HG03520 (cell line): ENCODE results near the gene MAP2K7.
"Not testable (repeated sequence)": the region's sequence is repeated elsewhere in the genome, so short reads cannot be mapped to it uniquely, and the experiment has no call there.

Source experiments
- ATAC-seq: cut with Tn5 transposase; IDR thresholded peaks from one replicate; pipeline ENCODE4 v1.9.1; 2021; ENCODE audit warnings: mild to moderate bottlenecking, moderate library complexity; ENCODE audit not compliant: unreplicated experiment

Gene MAP2K7

GRCh38 chr19:7907122-7907521 lies 3.4 kb downstream of the MAP2K7 start:
- no peak for ATAC-seq

DNA sequence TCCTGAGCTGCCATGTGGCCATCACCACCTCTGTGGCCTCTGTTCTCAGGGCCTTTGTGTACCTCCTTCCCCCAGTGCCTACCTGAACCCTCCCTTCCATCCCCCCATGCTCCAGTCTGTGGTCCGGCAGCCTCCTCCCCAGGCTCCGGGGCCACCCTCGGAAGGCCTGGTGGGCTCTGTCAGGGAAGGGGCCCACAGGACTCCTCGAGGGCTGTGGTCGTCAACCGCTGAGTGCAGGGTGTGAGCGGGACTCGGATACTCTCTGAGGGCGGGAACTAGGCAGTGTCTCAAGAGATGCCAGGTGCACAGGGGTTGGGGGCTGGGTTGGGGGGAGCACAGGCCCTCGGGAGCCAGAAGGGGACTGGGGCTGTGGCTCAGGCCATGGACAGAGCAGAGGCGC lies 3.9 kb downstream of the MAP2K7 start:
- ATAC-seq, result no peak

- no peak for ATAC-seq
Observed at GRCh38 chr19:7908078-7908699, 4.5 kb downstream of the MAP2K7 start.

DNA sequence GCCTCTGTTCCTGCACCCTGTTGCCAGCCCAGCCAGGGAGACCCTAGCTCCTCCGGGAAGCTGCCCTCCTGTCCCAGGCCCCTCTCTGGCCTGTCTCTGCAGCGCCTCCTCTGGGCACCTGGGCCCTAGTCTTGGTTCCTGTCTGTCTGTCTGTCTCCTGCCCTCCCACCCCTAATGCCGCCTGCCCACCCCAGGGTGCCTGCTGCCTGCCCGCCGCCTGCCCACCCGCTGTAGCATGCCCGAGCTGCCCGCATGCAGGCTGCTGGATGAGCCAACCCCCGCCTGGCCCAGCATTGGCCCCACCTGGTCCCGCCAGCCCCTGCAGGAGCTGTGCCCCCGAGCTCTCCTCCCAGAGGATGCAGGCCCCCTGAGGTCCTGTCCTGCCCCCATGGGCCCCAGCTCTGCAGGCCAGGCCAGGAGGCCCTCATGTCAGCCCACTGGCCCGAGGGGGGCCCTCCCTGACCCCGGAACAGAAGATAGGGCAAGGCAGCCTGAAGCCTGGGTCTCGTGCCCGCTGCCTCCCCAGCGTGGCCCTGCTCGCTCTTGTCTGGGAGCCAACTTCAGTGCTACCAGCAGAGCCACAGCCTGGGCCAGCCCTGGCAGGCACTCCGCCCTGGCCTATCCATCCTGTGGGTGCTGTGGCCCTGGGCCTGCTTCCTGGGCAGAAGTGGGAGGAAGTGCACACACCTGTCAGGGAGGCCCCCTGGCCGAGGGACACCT lies 5.2 kb downstream of the MAP2K7 start:
- no peak for ATAC-seq

DNA sequence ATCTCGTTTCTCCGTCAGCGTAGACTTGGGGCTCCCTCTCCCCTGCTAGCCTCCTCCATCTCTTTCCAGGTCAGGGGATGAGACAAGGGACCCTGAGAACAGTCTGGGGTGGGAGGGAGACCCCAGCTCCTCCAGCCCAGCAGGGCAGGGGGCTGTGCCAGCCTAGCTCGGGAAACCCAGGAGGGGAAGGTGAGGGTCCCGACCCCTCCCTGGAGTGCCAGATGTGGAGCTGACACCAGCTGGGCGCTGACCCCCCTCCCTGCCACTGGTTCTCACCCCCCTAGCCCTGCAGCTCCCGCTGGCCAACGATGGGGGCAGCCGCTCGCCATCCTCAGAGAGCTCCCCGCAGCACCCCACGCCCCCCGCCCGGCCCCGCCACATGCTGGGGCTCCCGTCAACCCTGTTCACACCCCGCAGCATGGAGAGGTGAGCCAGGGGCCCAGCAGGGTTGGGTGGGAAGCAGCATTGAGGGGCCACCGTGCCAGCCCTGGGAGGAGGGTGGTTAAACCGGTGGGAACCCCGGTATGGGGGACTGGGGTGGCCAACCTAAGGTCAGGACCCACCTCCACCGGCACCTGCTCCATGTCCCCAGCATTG lies 5.9 kb downstream of the MAP2K7 start:
- ATAC-seq, result no peak

GRCh38 chr19:7910321-7911161 lies 6.9 kb downstream of the MAP2K7 start:
- ATAC-seq, result no peak

DNA sequence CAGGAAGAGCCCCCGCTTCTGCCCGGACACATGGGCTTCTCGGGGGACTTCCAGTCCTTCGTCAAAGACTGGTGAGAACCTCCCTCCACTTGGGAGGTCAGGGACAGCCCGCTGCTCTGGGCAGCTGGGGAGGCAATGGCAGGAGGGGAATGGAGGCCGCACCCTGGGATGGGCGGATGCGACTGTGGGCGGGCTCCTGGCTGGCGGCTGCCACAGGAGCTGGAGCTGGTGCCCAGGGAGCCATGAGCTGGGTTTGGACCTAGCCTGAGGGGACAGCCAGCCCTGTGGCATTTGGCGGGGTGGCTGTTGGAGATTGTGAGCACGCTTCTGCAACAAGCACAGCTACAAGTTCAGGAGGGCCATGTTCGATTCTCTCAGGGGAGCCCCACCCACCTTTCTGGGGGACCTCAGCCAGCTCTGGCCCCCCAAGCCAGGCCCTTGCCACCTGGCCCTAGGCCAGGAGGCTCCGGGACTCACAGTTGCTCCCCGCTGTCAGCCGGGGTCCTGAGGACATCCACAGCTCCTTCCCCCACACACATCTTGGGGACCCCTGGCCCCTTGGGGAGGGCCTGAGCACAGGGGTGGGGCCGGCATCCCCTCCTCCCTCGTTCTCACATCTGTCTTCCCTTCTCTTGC lies 7.9 kb downstream of the MAP2K7 start:
- ATAC-seq, result no peak

DNA sequence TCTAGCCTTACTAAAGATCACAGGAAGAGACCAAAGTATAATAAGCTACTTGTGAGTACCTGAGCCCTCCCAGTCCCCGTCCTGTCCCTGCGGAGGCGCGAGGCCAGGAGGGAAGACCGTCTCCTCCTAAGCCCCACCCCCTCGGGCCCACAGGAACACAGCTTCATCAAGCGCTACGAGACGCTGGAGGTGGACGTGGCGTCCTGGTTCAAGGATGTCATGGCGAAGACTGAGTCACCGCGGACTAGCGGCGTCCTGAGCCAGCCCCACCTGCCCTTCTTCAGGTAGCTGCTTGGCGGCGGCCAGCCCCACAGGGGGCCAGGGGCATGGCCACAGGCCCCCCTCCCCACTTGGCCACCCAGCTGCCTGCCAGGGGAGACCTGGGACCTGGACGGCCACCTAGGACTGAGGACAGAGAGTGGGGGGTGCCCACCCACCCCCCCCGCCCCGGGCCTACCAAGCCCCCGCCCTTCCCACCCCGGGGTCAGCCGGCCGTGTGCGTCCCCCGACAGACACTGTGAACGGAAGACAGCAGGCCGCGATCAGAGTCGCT lies 8.5 kb downstream of the MAP2K7 start:
- no peak for ATAC-seq

- no peak for ATAC-seq
Observed at GRCh38 chr19:7912697-7913564, 9.3 kb downstream of the MAP2K7 start.

DNA sequence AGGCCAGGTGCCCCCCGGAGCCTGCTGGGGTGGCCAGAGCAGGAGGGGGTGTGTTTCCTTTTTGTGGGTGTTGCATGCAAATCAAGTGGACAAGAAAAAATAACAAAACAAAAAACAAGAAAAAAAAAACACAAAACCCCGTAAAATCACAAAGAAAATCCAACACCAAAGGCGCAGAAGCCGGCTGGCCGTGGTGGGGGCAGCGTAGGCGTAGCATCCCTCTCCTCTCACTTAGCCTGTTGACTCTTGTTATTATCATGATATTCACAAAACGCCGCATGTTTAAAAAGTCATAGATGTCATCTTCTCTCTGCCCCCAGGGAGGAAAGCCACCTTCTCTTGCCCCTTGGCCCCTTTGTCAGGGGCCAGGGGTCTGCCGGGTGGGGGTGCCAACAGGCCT lies 10.0 kb downstream of the MAP2K7 start:
- no peak for ATAC-seq

DNA sequence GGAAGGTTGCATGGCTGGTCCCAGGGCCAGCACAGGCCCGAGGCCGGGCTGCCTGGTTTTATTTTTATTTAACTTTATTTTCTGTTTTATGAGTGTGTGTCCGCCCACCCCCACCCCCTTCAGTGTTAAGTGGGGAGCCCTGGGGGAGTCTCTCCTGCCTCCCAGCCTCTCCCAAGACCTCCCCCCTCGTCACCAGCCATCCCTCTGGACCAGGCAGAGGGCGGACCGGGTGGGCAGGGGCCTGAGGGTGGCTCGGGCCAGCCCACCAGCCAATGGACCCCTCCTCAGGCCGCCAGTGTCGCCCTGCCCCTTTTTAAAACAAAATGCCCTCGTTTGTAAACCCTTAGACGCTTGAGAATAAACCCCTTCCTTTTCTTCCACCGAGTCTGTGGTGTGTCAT lies 10.4 kb downstream of the MAP2K7 start:
- no peak for ATAC-seq

DNA sequence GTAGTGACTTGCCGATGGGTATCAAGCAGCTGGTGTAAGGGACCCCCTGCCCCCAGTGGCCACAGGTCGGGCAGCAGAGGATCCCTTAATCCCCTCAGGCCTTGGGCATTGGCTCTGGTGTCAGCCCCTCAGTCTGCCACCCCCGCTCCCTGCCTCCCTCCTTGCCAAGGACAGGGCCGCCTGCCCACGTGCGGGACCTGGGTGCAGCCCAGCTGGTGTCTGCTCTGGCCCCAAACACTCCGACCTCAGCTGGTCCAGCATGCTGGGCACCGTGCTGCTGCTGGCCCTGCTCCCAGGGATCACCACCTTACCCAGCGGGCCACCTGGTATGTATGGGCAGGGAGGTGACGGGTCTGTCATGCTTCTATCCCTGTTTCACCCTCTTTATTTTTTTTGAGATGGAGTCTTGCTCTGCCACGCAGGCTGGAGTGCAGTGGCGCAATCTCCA lies 10.9 kb downstream of the MAP2K7 start, which contains the start of gene TGFBR3L:
Gene TGFBR3L (plus strand): TSS at position 233 of the 448 bp plus-strand sequence.
- ATAC-seq, result no peak

DNA sequence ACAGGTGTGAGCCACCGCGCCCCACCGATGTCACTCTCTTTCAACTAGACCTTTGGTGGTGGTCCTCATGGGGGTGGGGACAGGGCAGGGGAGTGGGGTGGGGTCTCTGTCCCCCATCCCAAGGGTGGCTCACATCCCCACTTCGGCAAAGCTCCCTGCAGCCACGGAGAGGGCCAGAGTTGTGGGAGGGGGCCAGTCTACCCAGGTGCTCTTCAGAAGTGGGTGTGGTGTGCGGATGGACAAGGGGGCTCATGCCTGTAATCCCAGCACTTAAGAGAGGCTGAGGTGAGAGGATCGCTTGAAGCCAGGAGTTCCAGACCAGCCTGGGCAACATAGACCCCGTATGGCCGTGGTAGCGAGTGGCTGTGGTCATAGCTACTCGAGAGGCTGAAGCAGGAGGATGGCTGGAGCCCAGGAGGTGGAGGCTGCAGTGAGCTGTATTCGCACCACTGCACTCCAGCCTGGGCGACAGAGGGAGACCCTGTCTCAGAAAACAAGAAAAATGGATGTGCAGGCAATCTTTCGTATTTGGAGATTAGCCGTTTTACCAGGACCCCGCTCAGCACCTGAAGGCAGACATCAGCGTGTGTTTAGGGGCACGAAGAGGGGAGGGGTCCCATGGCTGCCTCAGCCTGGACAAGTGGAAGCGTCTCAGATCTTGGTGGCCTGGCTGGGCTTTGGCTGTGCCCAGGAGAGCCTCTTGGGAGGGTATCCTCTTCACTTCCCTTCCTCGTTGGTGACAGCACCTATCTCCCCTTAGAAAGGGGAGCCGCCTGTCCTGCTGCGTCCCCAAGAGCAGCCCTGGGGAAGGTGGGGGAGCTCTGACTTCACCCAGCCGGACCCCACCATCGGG lies 11.8 kb downstream of the MAP2K7 start:
- ATAC-seq, result no peak

DNA sequence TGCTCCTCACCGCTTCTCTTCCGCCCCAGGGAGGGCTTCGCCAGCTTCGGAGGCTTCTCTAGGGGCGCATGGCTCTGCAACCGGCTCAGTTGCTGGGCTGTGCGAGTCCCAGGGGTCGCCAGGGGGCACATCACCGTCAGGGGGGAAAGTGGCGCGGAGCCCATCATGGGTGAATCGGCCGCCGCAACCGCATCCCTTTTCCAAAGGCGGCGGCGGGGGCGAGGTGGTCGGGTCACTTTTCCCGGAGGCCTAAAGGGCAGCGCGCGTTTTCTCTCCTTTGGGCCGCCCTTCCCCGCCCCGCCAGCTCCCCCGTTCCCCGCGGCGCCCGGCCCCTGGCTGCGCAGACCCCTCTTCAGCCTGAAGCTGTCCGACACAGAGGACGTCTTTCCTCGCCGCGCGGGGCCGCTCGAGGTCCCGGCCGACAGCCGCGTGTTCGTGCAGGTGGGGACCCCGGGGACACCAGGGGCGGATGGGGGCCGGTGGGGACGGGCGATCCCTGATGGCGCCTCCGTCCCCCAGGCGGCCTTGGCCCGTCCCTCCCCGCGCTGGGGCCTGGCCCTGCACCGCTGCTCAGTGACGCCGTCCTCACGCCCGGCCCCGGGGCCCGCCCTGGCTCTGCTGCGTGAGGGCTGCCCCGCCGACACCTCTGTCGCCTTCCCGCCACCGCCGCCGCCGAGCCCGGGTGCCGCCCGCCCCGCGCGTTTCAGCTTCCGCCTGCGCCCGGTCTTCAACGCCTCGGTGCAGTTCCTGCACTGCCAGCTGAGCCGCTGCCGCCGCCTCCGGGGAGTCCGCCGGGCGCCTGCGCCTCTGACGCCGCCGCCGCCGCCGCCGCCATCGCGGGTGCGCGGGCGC lies 12.7 kb downstream of the MAP2K7 start:
- no peak for ATAC-seq

DNA sequence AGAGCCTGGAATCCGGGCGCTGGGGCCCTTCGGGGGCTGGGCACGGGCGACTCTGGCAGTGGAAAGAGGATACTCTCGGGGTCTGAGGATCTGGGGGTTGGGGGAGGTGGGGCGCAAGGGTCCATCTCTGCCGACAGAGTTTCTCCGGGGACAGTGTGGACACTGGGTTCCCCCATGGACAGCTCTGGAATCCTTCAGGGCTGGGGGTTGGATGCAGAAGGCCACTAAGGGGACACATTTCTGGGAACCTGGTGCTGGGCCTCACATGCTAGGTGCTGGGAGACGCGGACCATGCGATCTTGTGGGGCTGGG lies 13.2 kb downstream of the MAP2K7 start:
- no peak for ATAC-seq

DNA sequence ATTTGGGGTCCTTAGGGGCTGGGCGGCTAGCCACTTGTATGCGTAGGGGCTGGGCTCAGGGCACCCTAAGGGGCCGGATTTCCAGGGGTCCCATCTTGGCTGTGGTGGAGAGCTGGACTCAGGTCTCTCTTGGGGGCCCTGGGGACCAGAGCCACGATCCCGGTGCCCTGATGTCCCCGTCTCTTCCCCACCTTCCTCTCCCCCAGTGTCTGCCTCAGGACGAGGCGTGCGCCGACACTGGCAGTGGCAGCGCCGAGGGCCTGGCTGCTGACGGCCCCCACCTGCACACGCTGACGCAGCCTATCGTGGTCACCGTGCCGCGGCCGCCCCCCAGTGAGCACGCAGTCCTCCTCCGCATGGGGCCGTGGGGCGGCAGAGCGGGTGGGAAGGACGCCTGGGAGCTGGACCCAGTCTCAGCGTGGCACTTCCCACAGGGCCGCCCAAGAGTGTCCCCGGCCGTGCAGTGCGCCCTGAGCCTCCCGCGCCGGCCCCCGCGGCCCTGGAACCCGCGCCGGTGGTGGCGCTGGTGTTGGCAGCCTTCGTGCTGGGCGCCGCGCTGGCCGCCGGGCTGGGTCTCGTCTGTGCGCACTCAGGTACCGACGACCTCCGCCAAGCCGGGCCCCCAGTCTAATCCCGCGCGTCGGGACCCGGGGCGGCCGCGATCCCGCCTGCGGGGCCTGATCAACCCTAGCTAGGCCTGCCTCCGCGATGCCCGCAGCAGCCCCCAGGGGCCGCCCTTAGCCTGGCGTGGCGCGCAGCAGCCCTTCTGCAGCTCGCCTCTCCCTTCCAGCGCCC lies 13.8 kb downstream of the MAP2K7 start:
- no peak for ATAC-seq

DNA sequence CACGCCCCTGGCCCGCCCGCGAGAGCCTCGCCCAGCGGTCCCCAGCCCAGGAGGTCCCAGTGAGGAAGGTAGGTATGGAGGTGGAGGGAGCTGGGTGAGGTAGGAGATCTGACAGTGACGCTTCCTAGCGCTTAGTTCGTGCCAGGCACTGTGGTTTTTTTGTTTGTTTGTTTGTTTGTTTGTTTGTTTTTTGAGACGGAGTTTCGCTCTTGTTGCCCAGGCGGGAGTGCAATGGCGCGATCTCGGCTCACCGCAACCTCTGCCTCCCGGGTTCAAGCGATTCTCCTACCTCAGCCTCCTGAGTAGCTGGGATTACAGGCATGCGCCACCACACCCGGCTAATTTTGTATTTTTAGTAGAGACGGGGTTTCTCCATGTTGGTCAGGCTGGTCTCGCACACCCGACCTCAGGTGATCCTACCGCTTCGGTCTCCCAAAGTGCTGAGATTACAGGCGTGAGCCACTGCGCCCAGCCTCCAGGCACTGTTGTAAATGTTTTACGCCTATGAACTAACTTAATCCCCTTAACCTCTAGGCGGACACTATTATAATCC lies 14.5 kb downstream of the MAP2K7 start:
- ATAC-seq, result not testable (repeated sequence)
